ENCODE results near the gene DLG2. TPM values are rescaled to one million over a fixed set of nuclear protein-coding genes. Genes with fewer than 3 reads are reported as not detected.
"Not testable (repeated sequence)": the region's sequence is repeated elsewhere in the genome, so short reads cannot be mapped to it uniquely, and the experiment has no call there.

Gene DLG2
- polyA plus RNA-seq, 4 donors: 12.8 to 14.2 (median 13.7) TPM

- no peak for DNase-seq (ENCODE audit: low read depth in 4 of 4, low spot score in 3 of 4)
Observed at GRCh38 chr11:83441171-83441570, 2186.0 kb downstream of the DLG2 start.

- no peak for DNase-seq (ENCODE audit: low read depth in 4 of 4, low spot score in 3 of 4)
Observed at GRCh38 chr11:83438438-83438837, 2188.7 kb downstream of the DLG2 start.

GRCh38 chr11:83437939-83438338 is 2189.2 kb downstream of the DLG2 start:
- DNase-seq (ENCODE audit: low read depth in 4 of 4, low spot score in 3 of 4): no peak

GRCh38 chr11:83436855-83437254 is 2190.3 kb downstream of the DLG2 start:
- DNase-seq (ENCODE audit: low read depth in 4 of 4, low spot score in 3 of 4): no peak

GRCh38 chr11:83434812-83435211 is 2192.3 kb downstream of the DLG2 start:
- not testable (repeated sequence) for DNase-seq (ENCODE audit: low read depth in 4 of 4, low spot score in 3 of 4)

GRCh38 chr11:83427943-83428342 is 2199.2 kb downstream of the DLG2 start:
- DNase-seq (ENCODE audit: low read depth in 4 of 4, low spot score in 3 of 4): no peak

- no peak for DNase-seq (ENCODE audit: low read depth in 4 of 4, low spot score in 3 of 4)
Observed at GRCh38 chr11:83427501-83427900, 2199.6 kb downstream of the DLG2 start.

- no peak for DNase-seq (ENCODE audit: low read depth in 4 of 4, low spot score in 3 of 4)
Observed at GRCh38 chr11:83425137-83425466, 2202.0 kb downstream of the DLG2 start.

GRCh38 chr11:83424376-83425136 is 2202.6 kb downstream of the DLG2 start:
- no peak for DNase-seq (ENCODE audit: low read depth in 4 of 4, low spot score in 3 of 4)

GRCh38 chr11:83422641-83423040 is 2204.5 kb downstream of the DLG2 start:
- DNase-seq (ENCODE audit: low read depth in 4 of 4, low spot score in 3 of 4): not testable (repeated sequence)

GRCh38 chr11:83410605-83411565 is 2216.3 kb downstream of the DLG2 start:
- DNase-seq (ENCODE audit: low read depth in 4 of 4, low spot score in 3 of 4): no peak

GRCh38 chr11:83409891-83410290 is 2217.3 kb downstream of the DLG2 start:
- DNase-seq (ENCODE audit: low read depth in 4 of 4, low spot score in 3 of 4): no peak

GRCh38 chr11:83409476-83409875 is 2217.7 kb downstream of the DLG2 start:
- no peak for DNase-seq (ENCODE audit: low read depth in 4 of 4, low spot score in 3 of 4)

- no peak for DNase-seq (ENCODE audit: low read depth in 4 of 4, low spot score in 3 of 4)
Observed at GRCh38 chr11:83408946-83409345, 2218.2 kb downstream of the DLG2 start.

Other genes with a start within 250 kb of the DLG2 start
- gene TMEM126B, start 1.2 kb upstream of the DLG2 start, polyA plus RNA-seq (ENCODE audit: insufficient read length in 4 of 4): 10 to 100 TPM; 57.7 to 67.4 (median 62.7) TPM
- 10 to 100 TPM; 32.6 to 36.4 (median 34.3) TPM for gene TMEM126A, start 20.6 kb upstream of the DLG2 start, polyA plus RNA-seq (ENCODE audit: insufficient read length in 4 of 4)
- 100 to 1,000 TPM; 100 to 125 (median 118) TPM for gene CREBZF, start 37.8 kb upstream of the DLG2 start, polyA plus RNA-seq (ENCODE audit: insufficient read length in 4 of 4)
- gene CCDC89, start 58.9 kb upstream of the DLG2 start, polyA plus RNA-seq (ENCODE audit: insufficient read length in 4 of 4): 1 to 10 TPM; 3.0 to 5.0 (median 3.9) TPM
- gene SYTL2, start 183.8 kb upstream of the DLG2 start, polyA plus RNA-seq (ENCODE audit: insufficient read length in 4 of 4): 10 to 100 TPM; 64.1 to 85.4 (median 73.8) TPM
- gene CCDC83, start 228.0 kb upstream of the DLG2 start, polyA plus RNA-seq (ENCODE audit: insufficient read length in 4 of 4): under 1 TPM in 2 of 4 donors, not detected in 2; 0.05 to 0.11 TPM

Measured in right renal pelvis (tissue), 4 donors.